ENCODE data around the gene AK1. TPM values are rescaled to one million over a fixed set of nuclear protein-coding genes. Genes with fewer than 3 reads are reported as not detected.
"Not testable (repeated sequence)": the region's sequence is repeated elsewhere in the genome, so short reads cannot be mapped to it uniquely, and the experiment has no call there.

AK1 gene
- total RNA-seq, 2 experiments from 2014 or later: 12.1 to 14.8 TPM

DNA sequence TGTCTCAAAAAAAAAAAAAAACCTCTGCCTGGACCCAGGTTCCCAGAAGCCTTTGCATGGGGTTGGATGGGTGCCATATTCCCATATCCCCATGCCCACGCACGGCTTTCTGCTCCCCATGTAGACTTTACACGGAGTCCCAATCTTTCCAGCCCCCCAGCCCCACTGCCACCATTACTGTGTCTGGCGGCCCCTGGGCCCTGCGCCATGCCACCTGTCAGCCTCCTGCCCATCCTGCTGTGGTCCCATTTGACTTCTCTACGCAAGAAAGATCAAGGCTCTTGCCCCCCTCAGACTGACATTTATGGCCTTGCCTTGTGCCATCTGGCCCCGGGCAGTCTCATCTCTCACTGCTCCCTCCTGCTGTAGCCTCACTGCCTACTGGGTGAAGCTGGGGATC is 6.5 kb upstream of the AK1 start:
- Mint-ChIP-seq H3K27me3 (no peaks in the 10 kb centered on the region), H3K27ac (no peak overlapping the region), H3K4me1 (ENCODE audit: low read depth) (peaks cover 5% of the 10 kb centered on the region), H3K4me3 (no peak overlapping the region), H3K9me3 (no peaks in the 10 kb centered on the region), H3K36me3 (ENCODE audit: low read depth) (peaks cover 22% of the 10 kb centered on the region)
- TF ChIP-seq, protein P1, sequence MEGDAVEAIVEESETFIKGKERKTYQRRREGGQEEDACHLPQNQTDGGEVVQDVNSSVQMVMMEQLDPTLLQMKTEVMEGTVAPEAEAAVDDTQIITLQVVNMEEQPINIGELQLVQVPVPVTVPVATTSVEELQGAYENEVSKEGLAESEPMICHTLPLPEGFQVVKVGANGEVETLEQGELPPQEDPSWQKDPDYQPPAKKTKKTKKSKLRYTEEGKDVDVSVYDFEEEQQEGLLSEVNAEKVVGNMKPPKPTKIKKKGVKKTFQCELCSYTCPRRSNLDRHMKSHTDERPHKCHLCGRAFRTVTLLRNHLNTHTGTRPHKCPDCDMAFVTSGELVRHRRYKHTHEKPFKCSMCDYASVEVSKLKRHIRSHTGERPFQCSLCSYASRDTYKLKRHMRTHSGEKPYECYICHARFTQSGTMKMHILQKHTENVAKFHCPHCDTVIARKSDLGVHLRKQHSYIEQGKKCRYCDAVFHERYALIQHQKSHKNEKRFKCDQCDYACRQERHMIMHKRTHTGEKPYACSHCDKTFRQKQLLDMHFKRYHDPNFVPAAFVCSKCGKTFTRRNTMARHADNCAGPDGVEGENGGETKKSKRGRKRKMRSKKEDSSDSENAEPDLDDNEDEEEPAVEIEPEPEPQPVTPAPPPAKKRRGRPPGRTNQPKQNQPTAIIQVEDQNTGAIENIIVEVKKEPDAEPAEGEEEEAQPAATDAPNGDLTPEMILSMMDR (IDR thresholded peaks at IDR 0.05): no peak
- ATAC-seq (no peak), DNase-seq (no peak)
- intact Hi-C loops (cut with micrococcal nuclease): no loop called here
- ChIA-PET CTCF (interaction anchor here (1.2 to 1.6 kb wide), 3 partner anchors 14 to 144 kb away, joined by 4 to 10 read pairs (median 6); no protein-coding TSS in a partner anchor), POLR2A (interaction anchor here (0.7 to 2.1 kb wide), 2 partner anchors 15 to 1251 kb away, joined by 3 to 7 read pairs; partner anchors contain the start of gene ST6GALNAC6)

DNA sequence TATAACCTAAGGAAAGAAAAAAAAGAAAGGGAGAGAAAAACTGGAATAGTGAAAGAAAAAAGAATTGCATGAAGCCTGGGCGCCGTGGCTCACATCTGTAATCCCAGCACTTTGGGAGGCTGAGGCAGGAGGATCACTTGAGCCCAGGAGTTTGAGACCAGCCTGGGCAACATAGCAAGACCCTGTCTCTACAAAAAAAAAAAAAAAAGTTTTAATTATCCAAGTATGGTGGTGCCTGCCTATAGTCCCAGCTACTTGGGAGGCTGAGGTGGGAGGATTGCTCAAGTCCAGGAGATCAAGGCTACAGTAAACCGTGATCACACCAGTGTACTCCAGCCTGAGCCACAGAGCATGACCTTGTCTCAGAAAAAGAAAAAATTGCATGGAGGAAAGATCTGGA is 4.2 kb upstream of the AK1 start:
- H3K27me3 Mint-ChIP-seq; ATAC-seq; DNase-seq; intact Hi-C loops (cut with micrococcal nuclease); H3K27ac Mint-ChIP-seq; H3K4me3 Mint-ChIP-seq; H3K9me3 Mint-ChIP-seq; H3K4me1 Mint-ChIP-seq (ENCODE audit: low read depth); H3K36me3 Mint-ChIP-seq (ENCODE audit: low read depth): not testable (repeated sequence)
- ChIA-PET CTCF (interaction anchor here (0.5 to 3.2 kb wide), 5 partner anchors 8 to 147 kb away, joined by 3 to 24 read pairs (median 7); partner anchors contain the start of gene TOR2A), POLR2A (interaction anchor here (1.2 to 2.4 kb wide), 6 partner anchors 9 to 41 kb away, joined by 3 to 6 read pairs (median 4); partner anchors contain the start of gene ST6GALNAC4)

DNA sequence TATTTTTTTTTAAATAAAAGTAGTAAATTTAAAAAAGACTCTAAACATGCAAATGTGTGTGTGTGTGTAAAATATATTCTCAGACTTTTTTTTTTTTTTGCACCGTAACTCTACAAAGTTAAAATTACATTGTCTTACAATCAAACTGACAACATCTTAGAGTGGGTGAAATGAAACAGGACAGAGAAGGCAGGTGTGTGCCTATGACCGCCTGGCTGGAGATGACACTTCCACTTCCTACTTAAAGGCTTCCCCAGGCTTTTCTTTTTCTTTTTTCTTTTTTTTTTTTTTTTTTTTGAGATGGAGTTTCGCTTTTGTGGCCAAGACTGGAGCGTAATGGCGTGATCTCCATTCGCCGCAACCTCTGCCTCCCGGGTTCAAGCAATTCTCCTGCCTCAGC is 2.7 kb upstream of the AK1 start:
- H3K4me3 Mint-ChIP-seq: no peak overlapping the region
- H3K27me3 Mint-ChIP-seq: peaks cover 7% of the 10 kb centered on the region
- H3K4me1 Mint-ChIP-seq (ENCODE audit: low read depth): peaks cover 5% of the 10 kb centered on the region
- ATAC-seq (no peak), DNase-seq (no peak)
- TF ChIP-seq, protein P1 (IDR thresholded peaks at IDR 0.05): no peak
- H3K9me3 Mint-ChIP-seq: no peaks in the 10 kb centered on the region
- intact Hi-C loops (cut with micrococcal nuclease): no loop called here
- POLR2A ChIA-PET: interaction anchor here (2.1 kb wide), 1 partner anchor 36 kb away, joined by 5 read pairs; the partner anchor contains the start of gene ST6GALNAC4
- H3K36me3 Mint-ChIP-seq (ENCODE audit: low read depth): peaks cover 2% of the 10 kb centered on the region
- H3K27ac Mint-ChIP-seq: no peak overlapping the region
- CTCF ChIA-PET: interaction anchor here (3.2 kb wide), 1 partner anchor 10 kb away, joined by 24 read pairs; no protein-coding TSS in a partner anchor

DNA sequence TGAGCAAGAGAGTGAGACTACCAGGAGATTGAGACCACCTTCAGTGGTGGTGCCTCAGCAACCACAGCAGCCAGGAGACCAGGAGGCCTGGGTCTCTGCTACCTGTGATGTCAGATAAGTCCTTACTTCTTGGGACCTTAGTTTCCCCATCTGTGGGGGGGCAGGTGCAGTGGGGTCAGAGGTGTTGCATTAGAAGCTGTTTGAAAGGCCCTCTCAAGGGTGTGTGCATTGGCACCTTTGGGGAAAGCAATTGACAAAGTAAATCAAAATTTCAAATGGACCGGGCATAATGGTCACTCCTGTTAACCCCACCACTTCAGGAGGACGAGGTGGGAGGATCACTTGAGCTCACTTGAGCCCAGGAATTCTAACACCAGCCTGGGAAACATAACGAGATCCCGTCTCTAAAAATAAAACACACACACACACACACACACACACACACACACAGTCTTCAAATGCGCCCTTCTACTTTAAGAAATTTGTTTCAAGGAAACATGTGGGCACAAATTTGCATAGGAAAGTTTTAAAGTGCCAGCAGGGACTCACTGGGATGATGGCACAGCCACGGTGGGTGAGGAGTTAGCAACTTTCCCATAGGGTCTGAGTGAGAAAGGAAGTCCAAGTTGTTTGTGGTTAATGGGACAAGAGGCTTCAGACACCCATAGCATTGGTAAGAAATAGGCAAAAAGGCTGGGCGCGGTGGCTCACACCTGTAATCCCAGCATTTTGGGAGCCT is 1.3 kb upstream of the AK1 start:
- TF ChIP-seq, protein P1 (IDR thresholded peaks at IDR 0.05): no peak
- no peak for ATAC-seq
- no peaks in the 10 kb centered on the region for H3K9me3 Mint-ChIP-seq

DNA sequence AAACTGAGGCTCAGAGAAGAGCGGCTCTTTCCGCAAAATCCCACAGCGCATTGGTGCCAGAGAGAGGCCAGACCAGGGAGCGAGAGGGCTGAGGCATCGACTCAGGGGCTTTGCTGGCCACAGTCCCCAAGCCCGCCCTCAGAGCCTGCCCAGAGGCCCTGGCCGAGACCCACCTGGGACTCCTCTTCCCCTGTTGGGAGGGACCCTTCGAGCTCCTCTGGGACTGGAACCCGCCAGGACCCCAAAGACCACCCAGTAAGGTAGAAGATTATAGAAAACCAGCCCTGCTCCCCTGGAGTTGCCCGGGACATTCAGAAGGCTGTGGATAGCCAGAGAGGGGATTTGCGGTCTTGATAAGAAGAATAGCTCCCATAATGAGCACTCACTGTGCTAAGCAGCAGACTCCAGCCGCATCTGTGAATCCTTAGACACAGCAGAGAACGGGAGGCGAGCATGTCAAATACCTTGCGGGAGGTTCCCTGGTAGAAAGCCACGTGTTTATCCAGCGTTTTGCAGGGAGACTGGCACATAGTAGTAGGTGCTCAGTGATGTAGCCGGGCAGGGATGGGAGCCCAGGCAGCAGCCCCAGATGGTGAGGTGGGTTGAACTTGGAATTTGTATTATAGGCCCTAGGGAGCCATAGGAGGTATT is 651 bp upstream of the AK1 start:
- DNase-seq (no peak), ATAC-seq (no peak)
- ChIA-PET POLR2A (interaction anchor here (1.6 kb wide), 1 partner anchor 9 kb away, joined by 8 read pairs; no protein-coding TSS in a partner anchor), CTCF (interaction anchor here (1.2 to 1.3 kb wide), 2 partner anchors 8 to 43 kb away, joined by 3 to 5 read pairs; no protein-coding TSS in a partner anchor)
- H3K4me1 Mint-ChIP-seq (ENCODE audit: low read depth): peaks cover 5% of the 10 kb centered on the region
- no peak overlapping the region for H3K4me3 Mint-ChIP-seq
- intact Hi-C loops (cut with micrococcal nuclease): no loop called here
- no peaks in the 10 kb centered on the region for H3K9me3 Mint-ChIP-seq
- H3K27ac Mint-ChIP-seq: no peak overlapping the region
- peaks cover 7% of the 10 kb centered on the region for H3K27me3 Mint-ChIP-seq
- peaks cover 2% of the 10 kb centered on the region for H3K36me3 Mint-ChIP-seq (ENCODE audit: low read depth)
- TF ChIP-seq, protein P1 (IDR thresholded peaks at IDR 0.05): no peak

More for the DNA sequence above, 1.3 kb upstream of the AK1 start:
- ChIA-PET POLR2A (interaction anchor here (1.6 kb wide), 1 partner anchor 9 kb away, joined by 8 read pairs; no protein-coding TSS in a partner anchor), CTCF (interaction anchor here (1.2 to 1.3 kb wide), 2 partner anchors 9 to 42 kb away, joined by 3 to 5 read pairs; no protein-coding TSS in a partner anchor)
- Mint-ChIP-seq H3K4me3 (no peak overlapping the region), H3K27me3 (peaks cover 7% of the 10 kb centered on the region), H3K4me1 (ENCODE audit: low read depth) (peaks cover 5% of the 10 kb centered on the region), H3K27ac (no peak overlapping the region), H3K36me3 (ENCODE audit: low read depth) (peaks cover 2% of the 10 kb centered on the region)
- intact Hi-C loops (cut with micrococcal nuclease): no loop called here
- no peak for DNase-seq
